Panc1 (cell line): Measurements from ENCODE around the gene PHEX. TPM values are rescaled to one million over a fixed set of nuclear protein-coding genes. Genes with fewer than 3 reads are reported as not detected.
A peak's percentile ranks its signal among the peaks of the same experiment; 100 is the strongest.

Source experiments
- ATAC-seq: fragments of 200-7000 bp; cut with Tn5 transposase; 2 replicates; pipeline ENCODE4 v1.9.1; 2020; ENCODE audit warnings: mild to moderate bottlenecking, moderate library complexity
- BruUV-seq: library from RNA; stranded (reverse); fragments of 400-500 nt; replicated peaks from 2 replicates; lab custom pipeline; 2021; lab: Mats Ljungman, UMichigan
- CTCF ChIA-PET: fragments of 300-600 bp; sonication (Branson Sonifier 250); formaldehyde crosslinking; loops from one replicate; lab custom pipeline; 2022; ENCODE audit warnings: antibody characterized with exemption; lab: Charles Lee
- POLR2A ChIA-PET: fragments of 300-600 bp; sonication (Branson Sonifier 250); formaldehyde crosslinking; loops from one replicate; lab custom pipeline; 2022; ENCODE audit warnings: antibody characterized with exemption; lab: Charles Lee
- DNase-seq: peaks from one replicate; pipeline ENCODE4 v3.0.0-alpha.2; 2010; ENCODE audit warnings: low read depth, low spot score
- H3K27ac ChIP-seq: 2 replicates; pipeline ENCODE4 v1.5.1; 2011; ENCODE audit warnings: mild to moderate bottlenecking, low read length, inconsistent platforms
- H3K27me3 ChIP-seq: fragments of 200-500 bp; sonication (Bioruptor generic); 2 replicates; pipeline ENCODE4 v1.6.0; 2014; ENCODE audit warnings: low read length, inconsistent platforms; ENCODE audit not compliant: control insufficient read depth, insufficient read depth
- H3K36me3 ChIP-seq: fragments of 200-500 bp; sonication (Bioruptor generic); 2 replicates; pipeline ENCODE4 v1.5.1; 2014; ENCODE audit warnings: inconsistent platforms, mild to moderate bottlenecking, low read length, moderate library complexity; ENCODE audit not compliant: control insufficient read depth, insufficient read depth
- H3K4me1 ChIP-seq: 2 replicates; pipeline ENCODE4 v1.5.1; 2011; ENCODE audit warnings: inconsistent platforms, mild to moderate bottlenecking, low read length, moderate library complexity; ENCODE audit not compliant: control insufficient read depth, insufficient read depth
- H3K4me3 ChIP-seq, 2 experiments: 2 replicates each; pipeline ENCODE4 v1.5.1; 2011 to 2012; ENCODE audit warnings: low read depth in 2 of 2, low read length in 2 of 2, mild to moderate bottlenecking in 2 of 2, inconsistent platforms in 1 of 2, moderate library complexity in 1 of 2
- H3K9me3 ChIP-seq: fragments of 200-500 bp; sonication (Bioruptor generic); 2 replicates; pipeline ENCODE4 v1.5.1; 2014; ENCODE audit warnings: low read depth, mild to moderate bottlenecking, inconsistent platforms, low read length, moderate library complexity; ENCODE audit not compliant: control insufficient read depth, insufficient read depth
- POLR2AphosphoS5 ChIP-seq: IDR thresholded peaks from 2 replicates; pipeline ENCODE4 v1.6.1; 2012; ENCODE audit warnings: mild to moderate bottlenecking, low read depth, low read length, moderate library complexity
- REST ChIP-seq, 2 experiments: IDR thresholded peaks; 2 replicates each; pipeline ENCODE4 v1.6.1; 2011 to 2012; ENCODE audit warnings: low read depth in 2 of 2, control low read depth in 1 of 2, low read length in 1 of 2, mild to moderate bottlenecking in 1 of 2, moderate library complexity in 1 of 2; ENCODE audit not compliant: insufficient read depth in 1 of 2
- SIN3A ChIP-seq: IDR thresholded peaks from 2 replicates; pipeline ENCODE4 v1.6.1; 2012; ENCODE audit warnings: low read depth, mild to moderate bottlenecking, low read length, moderate library complexity, borderline replicate concordance; ENCODE audit not compliant: insufficient read depth
- TCF7L2 ChIP-seq: IDR thresholded peaks from 2 replicates; pipeline ENCODE4 v1.6.1; 2011; ENCODE audit warnings: mild to moderate bottlenecking, low read depth, low read length, inconsistent platforms
- in situ Hi-C: cut with HindIII; loops from 2 replicates; pipeline ENCODE4 v1.10.0; 2016; ENCODE audit warnings: low sequenced_read_pairs, low pct_unique_long_range_greater_than_20kb
- intact Hi-C: fragments of 100-400 bp; cut with micrococcal nuclease; formaldehyde crosslinking; loops from one replicate; pipeline ENCODE4 v1.10.0; 2022; ENCODE audit not compliant: unreplicated experiment
- total RNA-seq: library from RNA; stranded (reverse); gene quantifications from one replicate; pipeline ENCODE4 v1.2.1, GENCODE V29; 2021; ENCODE audit not compliant: unreplicated experiment
- TF ChIP-seq, protein P1 (sequence below): fragments of 450-650 bp; IDR thresholded peaks from 2 replicates; pipeline ENCODE4 v1.5.1; 2017; ENCODE audit warnings: mild to moderate bottlenecking

PHEX gene
- total RNA-seq, 1 experiment from 2014 or later = 0.23 TPM

GRCh38 chrX:21993265-21993664, 38.9 kb upstream of the PHEX start:
- H3K27ac ChIP-seq = no peak overlapping the region
- in situ Hi-C loops (no loop called here), intact Hi-C loops (no loop called here)
- BruUV-seq = no TSS peak
- DNase-seq (no peak), ATAC-seq (0 out of 2 replicates have a peak, but pooled peaks have one; percentile 26)
- no peaks in the 10 kb centered on the region for H3K27me3 ChIP-seq
- H3K4me3 ChIP-seq = no peak overlapping the region
- no peaks in the 10 kb centered on the region for H3K9me3 ChIP-seq
- CTCF ChIA-PET = no interaction called here
- no peaks in the 10 kb centered on the region; the same call in 1 of the 2 replicates for H3K36me3 ChIP-seq
- TF ChIP-seq, protein P1, sequence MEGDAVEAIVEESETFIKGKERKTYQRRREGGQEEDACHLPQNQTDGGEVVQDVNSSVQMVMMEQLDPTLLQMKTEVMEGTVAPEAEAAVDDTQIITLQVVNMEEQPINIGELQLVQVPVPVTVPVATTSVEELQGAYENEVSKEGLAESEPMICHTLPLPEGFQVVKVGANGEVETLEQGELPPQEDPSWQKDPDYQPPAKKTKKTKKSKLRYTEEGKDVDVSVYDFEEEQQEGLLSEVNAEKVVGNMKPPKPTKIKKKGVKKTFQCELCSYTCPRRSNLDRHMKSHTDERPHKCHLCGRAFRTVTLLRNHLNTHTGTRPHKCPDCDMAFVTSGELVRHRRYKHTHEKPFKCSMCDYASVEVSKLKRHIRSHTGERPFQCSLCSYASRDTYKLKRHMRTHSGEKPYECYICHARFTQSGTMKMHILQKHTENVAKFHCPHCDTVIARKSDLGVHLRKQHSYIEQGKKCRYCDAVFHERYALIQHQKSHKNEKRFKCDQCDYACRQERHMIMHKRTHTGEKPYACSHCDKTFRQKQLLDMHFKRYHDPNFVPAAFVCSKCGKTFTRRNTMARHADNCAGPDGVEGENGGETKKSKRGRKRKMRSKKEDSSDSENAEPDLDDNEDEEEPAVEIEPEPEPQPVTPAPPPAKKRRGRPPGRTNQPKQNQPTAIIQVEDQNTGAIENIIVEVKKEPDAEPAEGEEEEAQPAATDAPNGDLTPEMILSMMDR = no peak
- no peak for TF ChIP-seq SIN3A
- no peak for TF ChIP-seq TCF7L2
- TF ChIP-seq REST (IDR thresholded peaks at IDR 0.05; ENCODE audit: insufficient read depth in 1 of 2, low read depth in 2 of 2, low read length in 1 of 2) = no peak
- TF ChIP-seq POLR2AphosphoS5 = no peak
- H3K4me1 ChIP-seq = no peaks in the 10 kb centered on the region
- POLR2A ChIA-PET = no interaction called here

- Histone ChIP-seq H3K27ac (no peak overlapping the region), H3K27me3 (no peaks in the 10 kb centered on the region), H3K36me3 (no peaks in the 10 kb centered on the region; the same call in 1 of the 2 replicates), H3K4me3 (no peak overlapping the region), H3K9me3 (no peaks in the 10 kb centered on the region), H3K4me1 (no peaks in the 10 kb centered on the region)
- intact Hi-C loops = no loop called here
- ChIA-PET POLR2A (no interaction called here), CTCF (no interaction called here)
- in situ Hi-C loops = no loop called here
- ATAC-seq (no peak), DNase-seq (no peak)
- no peak for TF ChIP-seq SIN3A
- no peak for TF ChIP-seq TCF7L2
- no peak for TF ChIP-seq POLR2AphosphoS5
- TF ChIP-seq, protein P1 = no peak
- TF ChIP-seq REST (IDR thresholded peaks at IDR 0.05; ENCODE audit: insufficient read depth in 1 of 2, low read depth in 2 of 2, low read length in 1 of 2) = no peak
- no TSS peak for BruUV-seq
These were observed 35.2 kb upstream of the PHEX start for GRCh38 chrX:21996872-21997455.
